Measurements from ENCODE around the gene ESRP2.
A peak's percentile ranks its signal among the peaks of the same experiment; 100 is the strongest.

The ESRP2 gene

GRCh38 chr16:68263559-68264127 lies 27.7 kb upstream of the ESRP2 start:
- TF ChIP-seq ZBTB7A (IDR thresholded peaks at IDR 0.05; ENCODE audit: low read depth) (0 out of 2 replicates have a peak, but pooled peaks have one; percentile 12), FOXM1 (IDR thresholded peaks at IDR 0.05; ENCODE audit: borderline replicate concordance, low read depth) (no peak), TEAD4 (IDR thresholded peaks at IDR 0.05) (no peak)
- TF ChIP-seq, protein P1, sequence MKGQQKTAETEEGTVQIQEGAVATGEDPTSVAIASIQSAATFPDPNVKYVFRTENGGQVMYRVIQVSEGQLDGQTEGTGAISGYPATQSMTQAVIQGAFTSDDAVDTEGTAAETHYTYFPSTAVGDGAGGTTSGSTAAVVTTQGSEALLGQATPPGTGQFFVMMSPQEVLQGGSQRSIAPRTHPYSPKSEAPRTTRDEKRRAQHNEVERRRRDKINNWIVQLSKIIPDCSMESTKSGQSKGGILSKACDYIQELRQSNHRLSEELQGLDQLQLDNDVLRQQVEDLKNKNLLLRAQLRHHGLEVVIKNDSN (IDR thresholded peaks at IDR 0.05), result no peak

DNA sequence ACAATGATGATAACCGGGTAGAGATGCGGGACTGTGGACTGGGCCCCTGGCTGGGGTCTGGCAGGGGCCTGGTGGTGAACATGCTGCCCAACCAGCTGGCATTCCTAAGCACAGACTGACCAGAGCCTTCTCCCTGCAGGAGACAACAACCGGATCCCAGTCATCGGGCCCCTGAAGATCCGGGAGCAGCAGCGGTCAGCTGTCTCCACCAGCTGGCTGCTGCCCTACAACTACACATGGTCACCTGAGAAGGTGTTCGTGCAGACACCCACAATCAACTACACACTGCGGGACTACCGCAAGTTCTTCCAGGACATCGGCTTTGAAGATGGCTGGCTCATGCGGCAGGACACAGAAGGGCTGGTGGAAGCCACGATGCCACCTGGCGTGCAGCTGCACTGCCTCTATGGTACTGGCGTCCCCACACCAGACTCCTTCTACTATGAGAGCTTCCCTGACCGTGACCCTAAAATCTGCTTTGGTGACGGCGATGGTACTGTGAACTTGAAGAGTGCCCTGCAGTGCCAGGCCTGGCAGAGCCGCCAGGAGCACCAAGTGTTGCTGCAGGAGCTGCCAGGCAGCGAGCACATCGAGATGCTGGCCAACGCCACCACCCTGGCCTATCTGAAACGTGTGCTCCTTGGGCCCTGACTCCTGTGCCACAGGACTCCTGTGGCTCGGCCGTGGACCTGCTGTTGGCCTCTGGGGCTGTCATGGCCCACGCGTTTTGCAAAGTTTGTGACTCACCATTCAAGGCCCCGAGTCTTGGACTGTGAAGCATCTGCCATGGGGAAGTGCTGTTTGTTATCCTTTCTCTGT lies 23.3 kb upstream of the ESRP2 start:
- TF ChIP-seq, protein P2, sequence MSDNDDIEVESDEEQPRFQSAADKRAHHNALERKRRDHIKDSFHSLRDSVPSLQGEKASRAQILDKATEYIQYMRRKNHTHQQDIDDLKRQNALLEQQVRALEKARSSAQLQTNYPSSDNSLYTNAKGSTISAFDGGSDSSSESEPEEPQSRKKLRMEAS (IDR thresholded peaks at IDR 0.05), result no peak
- TF ChIP-seq, protein P1 (IDR thresholded peaks at IDR 0.05), result no peak
- TF ChIP-seq REST (IDR thresholded peaks at IDR 0.05; ENCODE audit: low read depth) (no peak), EGR1 (IDR thresholded peaks at IDR 0.05) (no peak), RAD21 (IDR thresholded peaks at IDR 0.05; ENCODE audit: low read depth) (no peak)

GRCh38 chr16:68257906-68258800 lies 22.2 kb upstream of the ESRP2 start:
- TF ChIP-seq CEBPB (IDR thresholded peaks at IDR 0.05) (no peak), EP300 (IDR thresholded peaks at IDR 0.05; ENCODE audit: borderline replicate concordance) (peak; percentile 31; the same call in 1 of the 2 replicates), NFIC (IDR thresholded peaks at IDR 0.05) (no peak), TEAD4 (IDR thresholded peaks at IDR 0.05) (peak; percentile 66), EGR1 (IDR thresholded peaks at IDR 0.05) (0 out of 2 replicates have a peak, but pooled peaks have one; percentile 63)
- TF ChIP-seq, protein P1 (IDR thresholded peaks at IDR 0.05), result peak; percentile 27; the same call in 1 of the 2 replicates
- TF ChIP-seq, protein P2 (IDR thresholded peaks at IDR 0.05), result peak; percentile 95

GRCh38 chr16:68257251-68257905 lies 21.5 kb upstream of the ESRP2 start:
- TF ChIP-seq FOXM1 (IDR thresholded peaks at IDR 0.05; ENCODE audit: borderline replicate concordance, low read depth) (no peak), NFIC (IDR thresholded peaks at IDR 0.05) (no peak), EGR1 (IDR thresholded peaks at IDR 0.05) (no peak)
- TF ChIP-seq, protein P1 (IDR thresholded peaks at IDR 0.05), result no peak

- TF ChIP-seq CREB1 (IDR thresholded peaks at IDR 0.05; ENCODE audit: low read depth) (no peak), RAD21 (IDR thresholded peaks at IDR 0.05; ENCODE audit: low read depth) (no peak), NFIC (IDR thresholded peaks at IDR 0.05) (no peak)
- TF ChIP-seq, protein P1 (IDR thresholded peaks at IDR 0.05), result no peak
Measured at GRCh38 chr16:68255712-68256111, 19.8 kb upstream of the ESRP2 start.

GRCh38 chr16:68253721-68254120 lies 17.8 kb upstream of the ESRP2 start:
- TF ChIP-seq TAF1 (IDR thresholded peaks at IDR 0.05; ENCODE audit: low read depth) (no peak), ZBTB7A (IDR thresholded peaks at IDR 0.05; ENCODE audit: low read depth) (no peak), TCF12 (IDR thresholded peaks at IDR 0.05; ENCODE audit: low read depth) (no peak), CEBPB (IDR thresholded peaks at IDR 0.05) (no peak), TEAD4 (IDR thresholded peaks at IDR 0.05) (no peak)
- TF ChIP-seq, protein P2 (IDR thresholded peaks at IDR 0.05), result no peak
- TF ChIP-seq, protein P1 (IDR thresholded peaks at IDR 0.05), result no peak

Measured in Ishikawa (cell line).